Activated T-helper 1 cell treated with Interleukin-2 at 50 U/mL for 16 hours (primary cell): ENCODE measurements around the gene PIK3R4.
A peak's percentile ranks its signal among the peaks of the same experiment; 100 is the strongest.

Source experiments
- DNase-seq: peaks from one replicate; pipeline ENCODE4 v3.0.0-alpha.2; 2020; ENCODE audit warnings: low read depth

PIK3R4 gene

GRCh38 chr3:130746246-130747039 is at the start of gene PIK3R4:
Gene PIK3R4 (minus strand): TSS chr3:130746829. CDS start chr3:130745218, 1,611 bp downstream.
- peak; percentile 85 for DNase-seq

GRCh38 chr3:130795396-130795795 is 48.8 kb upstream of the PIK3R4 start:
- no peak for DNase-seq

GRCh38 chr3:130792246-130792645 is 45.6 kb upstream of the PIK3R4 start:
- DNase-seq: no peak

- DNase-seq: no peak
These were observed 43.2 kb upstream of the PIK3R4 start for GRCh38 chr3:130789782-130790322.

GRCh38 chr3:130787422-130788068 is 40.9 kb upstream of the PIK3R4 start:
- DNase-seq: no peak

GRCh38 chr3:130786306-130786705 is 39.7 kb upstream of the PIK3R4 start:
- no peak for DNase-seq

GRCh38 chr3:130783629-130784028 is 37.0 kb upstream of the PIK3R4 start:
- DNase-seq: no peak

GRCh38 chr3:130779486-130779885 is 32.9 kb upstream of the PIK3R4 start:
- DNase-seq: no peak

- no peak for DNase-seq
These were observed 32.4 kb upstream of the PIK3R4 start for GRCh38 chr3:130779031-130779430.

GRCh38 chr3:130773366-130773765 is 26.7 kb upstream of the PIK3R4 start:
- DNase-seq: no peak

GRCh38 chr3:130772129-130772528 is 25.5 kb upstream of the PIK3R4 start:
- no peak for DNase-seq

- DNase-seq: no peak
These were observed 24.0 kb upstream of the PIK3R4 start for GRCh38 chr3:130770644-130771043.

- no peak for DNase-seq
These were observed 15.2 kb upstream of the PIK3R4 start for GRCh38 chr3:130761730-130762311.

GRCh38 chr3:130760922-130761321 is 14.3 kb upstream of the PIK3R4 start:
- no peak for DNase-seq

- DNase-seq: no peak
These were observed 13.2 kb upstream of the PIK3R4 start for GRCh38 chr3:130759692-130760338.

- no peak for DNase-seq
These were observed 12.2 kb upstream of the PIK3R4 start for GRCh38 chr3:130758624-130759369.

GRCh38 chr3:130757611-130758150 is 11.1 kb upstream of the PIK3R4 start:
- no peak for DNase-seq

- no peak for DNase-seq
These were observed 9.0 kb upstream of the PIK3R4 start for GRCh38 chr3:130755666-130756065.

- no peak for DNase-seq
These were observed 2.4 kb upstream of the PIK3R4 start for GRCh38 chr3:130748981-130749380.

GRCh38 chr3:130748467-130748861 is 1.8 kb upstream of the PIK3R4 start:
- DNase-seq: no peak

- no peak for DNase-seq
These were observed 3.3 kb downstream of the PIK3R4 start for GRCh38 chr3:130743354-130743753.
